WERI-Rb-1 (cell line): ENCODE data around the gene PRKAB1.
A peak's percentile ranks its signal among the peaks of the same experiment; 100 is the strongest.

Experiments used
- DNase-seq: peaks from one replicate; pipeline ENCODE4 v3.0.0-alpha.2; 2020
- H3K27ac ChIP-seq: fragments of 250-450 bp; sonication (Bioruptor Pico); 2 replicates; pipeline ENCODE4 v1.5.1; 2020; ENCODE audit warnings: mild to moderate bottlenecking, moderate library complexity
- H3K27me3 ChIP-seq: fragments of 250-450 bp; sonication (Bioruptor Pico); 2 replicates; pipeline ENCODE4 v1.5.1; 2021; ENCODE audit warnings: mild to moderate bottlenecking, low read depth, moderate library complexity; ENCODE audit not compliant: insufficient read depth, severe bottlenecking
- H3K36me3 ChIP-seq: fragments of 250-450 bp; sonication (Bioruptor Pico); 2 replicates; pipeline ENCODE4 v1.5.1; 2020; ENCODE audit warnings: mild to moderate bottlenecking, moderate library complexity
- H3K4me3 ChIP-seq: 2 replicates; pipeline ENCODE4 v1.5.1; 2011; ENCODE audit warnings: low read depth, mild to moderate bottlenecking, control low read depth, low read length
- H3K9me3 ChIP-seq: fragments of 250-450 bp; sonication (Bioruptor Pico); 2 replicates; pipeline ENCODE4 v1.5.1; 2021; ENCODE audit warnings: mild to moderate bottlenecking, moderate library complexity; ENCODE audit not compliant: severe bottlenecking
- TF ChIP-seq, protein P1 (sequence below): IDR thresholded peaks from 2 replicates; pipeline ENCODE4 v1.5.1; 2011; ENCODE audit warnings: low read depth, mild to moderate bottlenecking, control low read depth, inconsistent platforms, low read length

The PRKAB1 gene

DNA sequence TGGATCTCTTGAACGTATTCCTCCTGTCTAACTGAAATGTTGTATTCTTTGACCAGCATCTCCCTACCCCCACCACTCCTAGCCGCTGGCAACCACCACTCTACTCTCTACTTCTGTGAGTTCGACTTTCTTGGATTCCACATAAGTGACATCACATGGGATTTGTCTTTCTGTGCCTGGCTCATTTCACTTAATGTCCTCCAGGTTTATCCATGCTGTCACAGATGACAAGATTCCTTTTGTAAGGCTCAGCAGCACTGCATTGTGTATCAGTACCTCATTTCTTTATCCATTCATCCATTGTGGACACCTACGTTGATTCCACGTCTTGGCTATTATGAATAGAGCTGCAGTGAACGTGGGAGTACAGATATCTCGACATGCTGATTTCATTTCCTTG, 10.5 kb downstream of the PRKAB1 start:
- TF ChIP-seq, protein P1, sequence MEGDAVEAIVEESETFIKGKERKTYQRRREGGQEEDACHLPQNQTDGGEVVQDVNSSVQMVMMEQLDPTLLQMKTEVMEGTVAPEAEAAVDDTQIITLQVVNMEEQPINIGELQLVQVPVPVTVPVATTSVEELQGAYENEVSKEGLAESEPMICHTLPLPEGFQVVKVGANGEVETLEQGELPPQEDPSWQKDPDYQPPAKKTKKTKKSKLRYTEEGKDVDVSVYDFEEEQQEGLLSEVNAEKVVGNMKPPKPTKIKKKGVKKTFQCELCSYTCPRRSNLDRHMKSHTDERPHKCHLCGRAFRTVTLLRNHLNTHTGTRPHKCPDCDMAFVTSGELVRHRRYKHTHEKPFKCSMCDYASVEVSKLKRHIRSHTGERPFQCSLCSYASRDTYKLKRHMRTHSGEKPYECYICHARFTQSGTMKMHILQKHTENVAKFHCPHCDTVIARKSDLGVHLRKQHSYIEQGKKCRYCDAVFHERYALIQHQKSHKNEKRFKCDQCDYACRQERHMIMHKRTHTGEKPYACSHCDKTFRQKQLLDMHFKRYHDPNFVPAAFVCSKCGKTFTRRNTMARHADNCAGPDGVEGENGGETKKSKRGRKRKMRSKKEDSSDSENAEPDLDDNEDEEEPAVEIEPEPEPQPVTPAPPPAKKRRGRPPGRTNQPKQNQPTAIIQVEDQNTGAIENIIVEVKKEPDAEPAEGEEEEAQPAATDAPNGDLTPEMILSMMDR = no peak
- no peaks in the 10 kb centered on the region for H3K27me3 ChIP-seq
- no peak for DNase-seq
- H3K36me3 ChIP-seq = peaks cover 91% of the 10 kb centered on the region
- no peak overlapping the region for H3K27ac ChIP-seq
- H3K4me3 ChIP-seq = no peak overlapping the region
- H3K9me3 ChIP-seq = no peaks in the 10 kb centered on the region

DNA sequence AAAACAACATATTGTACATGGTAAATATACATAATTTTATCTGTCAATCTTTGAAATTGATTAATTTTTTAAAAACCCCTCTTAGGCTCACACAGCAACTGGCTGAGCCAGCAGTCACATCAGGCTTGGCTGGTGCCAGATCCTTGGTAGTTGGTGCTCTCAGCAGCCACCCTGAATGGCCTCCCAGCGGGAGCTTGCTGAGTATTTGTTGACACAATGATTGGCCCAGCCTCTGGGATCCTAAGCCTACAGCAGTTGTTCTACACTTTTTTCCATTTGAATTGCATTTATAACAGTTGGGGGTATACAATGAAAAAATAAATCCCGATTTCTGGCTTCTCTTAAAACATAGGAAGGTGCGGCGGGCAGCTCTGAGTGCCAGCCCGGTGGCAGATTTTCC, 11.1 kb downstream of the PRKAB1 start:
- peaks cover 85% of the 10 kb centered on the region for H3K36me3 ChIP-seq
- no peaks in the 10 kb centered on the region for H3K27me3 ChIP-seq
- TF ChIP-seq, protein P1 = no peak
- H3K27ac ChIP-seq = no peak overlapping the region
- H3K4me3 ChIP-seq = no peak overlapping the region
- DNase-seq = no peak
- H3K9me3 ChIP-seq = no peaks in the 10 kb centered on the region

DNA sequence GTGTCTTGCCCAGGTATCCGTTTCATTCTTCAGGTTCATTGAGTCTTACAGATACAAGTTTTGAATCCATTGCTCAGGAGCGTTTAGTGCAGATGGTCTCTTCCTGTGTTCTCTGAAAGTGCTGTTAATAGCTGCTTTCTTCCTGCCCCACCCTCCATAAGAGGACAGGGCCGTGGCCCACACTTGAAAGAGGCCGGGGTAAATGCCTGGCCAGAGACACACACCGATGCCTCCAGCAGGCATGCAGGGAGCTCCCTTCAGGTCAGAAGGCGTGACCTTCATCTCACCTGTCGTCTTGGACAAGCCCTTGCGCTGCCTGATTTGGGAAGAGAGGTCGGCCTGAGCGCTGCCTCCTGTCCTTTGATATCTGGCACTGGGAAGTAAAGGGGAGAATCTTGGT, 11.6 kb downstream of the PRKAB1 start:
- H3K36me3 ChIP-seq = peaks cover 81% of the 10 kb centered on the region
- no peaks in the 10 kb centered on the region for H3K9me3 ChIP-seq
- TF ChIP-seq, protein P1 = no peak
- no peak for DNase-seq
- no peaks in the 10 kb centered on the region for H3K27me3 ChIP-seq
- no peak overlapping the region for H3K27ac ChIP-seq
- no peak overlapping the region for H3K4me3 ChIP-seq

- H3K9me3 ChIP-seq = no peaks in the 10 kb centered on the region
- H3K27ac ChIP-seq = peak overlapping the region; percentile 43
- DNase-seq = no peak
- H3K36me3 ChIP-seq = peaks cover 65% of the 10 kb centered on the region
- H3K27me3 ChIP-seq = no peaks in the 10 kb centered on the region
- H3K4me3 ChIP-seq = no peak overlapping the region
- TF ChIP-seq, protein P1 = no peak
Observed at GRCh38 chr12:119681111-119681510, 13.2 kb downstream of the PRKAB1 start.

- no peaks in the 10 kb centered on the region for H3K27me3 ChIP-seq
- peak overlapping the region; percentile 43; the same call in 1 of the 2 replicates for H3K27ac ChIP-seq
- peaks cover 64% of the 10 kb centered on the region for H3K36me3 ChIP-seq
- TF ChIP-seq, protein P1 = no peak
- no peaks in the 10 kb centered on the region for H3K9me3 ChIP-seq
- no peak for DNase-seq
- no peak overlapping the region for H3K4me3 ChIP-seq
Observed at GRCh38 chr12:119681728-119682638, 14.1 kb downstream of the PRKAB1 start.
